Activated naive CD8-positive, alpha-beta T cell treated with anti-CD3 and anti-CD28 coated beads for 36 hours (primary cell): ENCODE measurements around the gene ROBO1. TPM values are rescaled to one million over a fixed set of nuclear protein-coding genes. Genes with fewer than 3 reads are reported as not detected.

Experiments used
- DNase-seq: peaks from one replicate; pipeline ENCODE4 v3.0.0; 2021
- H3K27ac Mint-ChIP-seq: one replicate; pipeline ENCODE4 v1.8.0; 2022; ENCODE audit warnings: mild to moderate bottlenecking, moderate library complexity, mixed read lengths
- H3K27me3 Mint-ChIP-seq: one replicate; pipeline ENCODE4 v1.8.0; 2022; ENCODE audit warnings: mild to moderate bottlenecking, mixed read lengths
- H3K36me3 Mint-ChIP-seq: one replicate; pipeline ENCODE4 v1.8.0; 2021; ENCODE audit warnings: mild to moderate bottlenecking, mixed read lengths
- H3K4me1 Mint-ChIP-seq: one replicate; pipeline ENCODE4 v1.8.0; 2021; ENCODE audit warnings: mixed read lengths
- H3K4me3 Mint-ChIP-seq: one replicate; pipeline ENCODE4 v1.8.0; 2022; ENCODE audit warnings: mild to moderate bottlenecking, moderate library complexity, mixed read lengths
- H3K9me3 Mint-ChIP-seq: one replicate; pipeline ENCODE4 v1.8.0; 2022; ENCODE audit warnings: mixed read lengths
- total RNA-seq, 2 experiments: library from RNA; stranded (reverse); gene quantifications; one replicate each; pipeline ENCODE4 v1.2.3, GENCODE V29; 2021

Gene ROBO1
- total RNA-seq, 2 experiments from 2014 or later = 13.8 to 16.5 TPM

- no peak for DNase-seq
- H3K27me3 Mint-ChIP-seq = no peaks in the 10 kb centered on the region
- no peaks in the 10 kb centered on the region for H3K36me3 Mint-ChIP-seq
- H3K4me1 Mint-ChIP-seq = no peaks in the 10 kb centered on the region
- H3K27ac Mint-ChIP-seq = no peak overlapping the region
- no peak overlapping the region for H3K4me3 Mint-ChIP-seq
- peaks cover 1% of the 10 kb centered on the region for H3K9me3 Mint-ChIP-seq
Measured at GRCh38 chr3:79111375-79112052, 656.3 kb downstream of the ROBO1 start.

GRCh38 chr3:79109754-79110153 is 658.0 kb downstream of the ROBO1 start:
- no peak overlapping the region for H3K27ac Mint-ChIP-seq
- H3K36me3 Mint-ChIP-seq = no peaks in the 10 kb centered on the region
- H3K4me3 Mint-ChIP-seq = no peak overlapping the region
- H3K27me3 Mint-ChIP-seq = no peaks in the 10 kb centered on the region
- H3K4me1 Mint-ChIP-seq = no peaks in the 10 kb centered on the region
- H3K9me3 Mint-ChIP-seq = no peaks in the 10 kb centered on the region
- no peak for DNase-seq

- DNase-seq = no peak
- H3K27ac Mint-ChIP-seq = no peak overlapping the region
- no peaks in the 10 kb centered on the region for H3K4me1 Mint-ChIP-seq
- H3K4me3 Mint-ChIP-seq = no peak overlapping the region
- H3K27me3 Mint-ChIP-seq = no peaks in the 10 kb centered on the region
- H3K36me3 Mint-ChIP-seq = no peaks in the 10 kb centered on the region
- H3K9me3 Mint-ChIP-seq = no peaks in the 10 kb centered on the region
Measured at GRCh38 chr3:79103307-79103706, 664.5 kb downstream of the ROBO1 start.

- no peaks in the 10 kb centered on the region for H3K36me3 Mint-ChIP-seq
- no peaks in the 10 kb centered on the region for H3K4me1 Mint-ChIP-seq
- H3K9me3 Mint-ChIP-seq = no peaks in the 10 kb centered on the region
- H3K27ac Mint-ChIP-seq = no peak overlapping the region
- DNase-seq = no peak
- no peaks in the 10 kb centered on the region for H3K27me3 Mint-ChIP-seq
- no peak overlapping the region for H3K4me3 Mint-ChIP-seq
Measured at GRCh38 chr3:79097964-79098660, 669.7 kb downstream of the ROBO1 start.

- no peak overlapping the region for H3K4me3 Mint-ChIP-seq
- H3K27me3 Mint-ChIP-seq = no peaks in the 10 kb centered on the region
Measured at GRCh38 chr3:79094654-79095053, 673.1 kb downstream of the ROBO1 start.

GRCh38 chr3:79086514-79086913 is 681.3 kb downstream of the ROBO1 start:
- Mint-ChIP-seq H3K27ac (no peak overlapping the region), H3K36me3 (no peaks in the 10 kb centered on the region), H3K9me3 (no peaks in the 10 kb centered on the region), H3K27me3 (no peaks in the 10 kb centered on the region), H3K4me1 (no peaks in the 10 kb centered on the region), H3K4me3 (no peak overlapping the region)
- peak; percentile 3 for DNase-seq

More at GRCh38 chr3:79094654-79095053, 673.1 kb downstream of the ROBO1 start:
- no peak for DNase-seq
- H3K27ac Mint-ChIP-seq = no peak overlapping the region
- no peaks in the 10 kb centered on the region for H3K4me1 Mint-ChIP-seq
- no peaks in the 10 kb centered on the region for H3K36me3 Mint-ChIP-seq
- H3K9me3 Mint-ChIP-seq = no peaks in the 10 kb centered on the region

- H3K27ac Mint-ChIP-seq = no peak overlapping the region
- H3K4me1 Mint-ChIP-seq = no peaks in the 10 kb centered on the region
- no peak for DNase-seq
- H3K4me3 Mint-ChIP-seq = no peak overlapping the region
- H3K9me3 Mint-ChIP-seq = no peaks in the 10 kb centered on the region
- no peaks in the 10 kb centered on the region for H3K27me3 Mint-ChIP-seq
- H3K36me3 Mint-ChIP-seq = no peaks in the 10 kb centered on the region
Measured at GRCh38 chr3:79085171-79085570, 682.6 kb downstream of the ROBO1 start.

- no peaks in the 10 kb centered on the region for H3K27me3 Mint-ChIP-seq
- no peaks in the 10 kb centered on the region for H3K4me1 Mint-ChIP-seq
- no peak overlapping the region for H3K27ac Mint-ChIP-seq
- no peaks in the 10 kb centered on the region for H3K36me3 Mint-ChIP-seq
- H3K9me3 Mint-ChIP-seq = no peaks in the 10 kb centered on the region
- no peak for DNase-seq
- no peak overlapping the region for H3K4me3 Mint-ChIP-seq
Measured at GRCh38 chr3:79081335-79081734, 686.5 kb downstream of the ROBO1 start.

GRCh38 chr3:79074558-79074957 is 693.2 kb downstream of the ROBO1 start:
- no peaks in the 10 kb centered on the region for H3K9me3 Mint-ChIP-seq
- H3K36me3 Mint-ChIP-seq = no peaks in the 10 kb centered on the region
- H3K27ac Mint-ChIP-seq = no peak overlapping the region
- no peaks in the 10 kb centered on the region for H3K27me3 Mint-ChIP-seq
- DNase-seq = no peak
- H3K4me3 Mint-ChIP-seq = no peak overlapping the region
- no peaks in the 10 kb centered on the region for H3K4me1 Mint-ChIP-seq

GRCh38 chr3:79067734-79068133 is 700.1 kb downstream of the ROBO1 start:
- H3K4me1 Mint-ChIP-seq = no peaks in the 10 kb centered on the region
- no peak overlapping the region for H3K4me3 Mint-ChIP-seq
- no peaks in the 10 kb centered on the region for H3K9me3 Mint-ChIP-seq
- no peaks in the 10 kb centered on the region for H3K27me3 Mint-ChIP-seq
- DNase-seq = no peak
- no peaks in the 10 kb centered on the region for H3K36me3 Mint-ChIP-seq
- H3K27ac Mint-ChIP-seq = no peak overlapping the region

GRCh38 chr3:79066481-79066880 is 701.3 kb downstream of the ROBO1 start:
- Mint-ChIP-seq H3K27me3 (no peaks in the 10 kb centered on the region), H3K27ac (no peak overlapping the region), H3K4me3 (no peak overlapping the region), H3K4me1 (no peaks in the 10 kb centered on the region), H3K36me3 (no peaks in the 10 kb centered on the region), H3K9me3 (peaks cover 4% of the 10 kb centered on the region)
- no peak for DNase-seq

GRCh38 chr3:79063624-79064023 is 704.2 kb downstream of the ROBO1 start:
- Mint-ChIP-seq H3K36me3 (no peaks in the 10 kb centered on the region), H3K27me3 (no peaks in the 10 kb centered on the region), H3K4me3 (no peak overlapping the region), H3K4me1 (no peaks in the 10 kb centered on the region), H3K9me3 (peaks cover 6% of the 10 kb centered on the region), H3K27ac (no peak overlapping the region)
- DNase-seq = no peak

GRCh38 chr3:79057756-79058155 is 710.0 kb downstream of the ROBO1 start:
- peaks cover 21% of the 10 kb centered on the region for H3K9me3 Mint-ChIP-seq
- no peak for DNase-seq
- no peak overlapping the region for H3K4me3 Mint-ChIP-seq

GRCh38 chr3:79056498-79056897 is 711.3 kb downstream of the ROBO1 start:
- Mint-ChIP-seq H3K4me1 (no peaks in the 10 kb centered on the region), H3K4me3 (no peak overlapping the region), H3K9me3 (peaks cover 26% of the 10 kb centered on the region), H3K27ac (no peak overlapping the region), H3K27me3 (no peaks in the 10 kb centered on the region), H3K36me3 (no peaks in the 10 kb centered on the region)
- no peak for DNase-seq

More at GRCh38 chr3:79057756-79058155, 710.0 kb downstream of the ROBO1 start:
- no peaks in the 10 kb centered on the region for H3K36me3 Mint-ChIP-seq
- H3K27ac Mint-ChIP-seq = no peak overlapping the region
- no peaks in the 10 kb centered on the region for H3K4me1 Mint-ChIP-seq
- H3K27me3 Mint-ChIP-seq = no peaks in the 10 kb centered on the region

- Mint-ChIP-seq H3K27ac (no peak overlapping the region), H3K4me3 (no peak overlapping the region), H3K27me3 (no peaks in the 10 kb centered on the region), H3K9me3 (peaks cover 34% of the 10 kb centered on the region), H3K4me1 (no peaks in the 10 kb centered on the region), H3K36me3 (no peaks in the 10 kb centered on the region)
- DNase-seq = no peak
Measured at GRCh38 chr3:79052054-79052681, 715.6 kb downstream of the ROBO1 start.
